CD4-positive, alpha-beta T cell treated with Interleukin-10 for 1 hour (primary cell): ENCODE data around the gene NQO2.
"Not testable (repeated sequence)": the region's sequence is repeated elsewhere in the genome, so short reads cannot be mapped to it uniquely, and the experiment has no call there.

Experiments
- DNase-seq: peaks from one replicate; pipeline ENCODE4 v3.0.0-alpha.2; 2020

Gene NQO2

GRCh38 chr6:3041606-3042005, 41.9 kb downstream of the NQO2 start:
- no peak for DNase-seq

GRCh38 chr6:3045369-3045768, 45.7 kb downstream of the NQO2 start:
- no peak for DNase-seq

GRCh38 chr6:3045777-3046176, 46.1 kb downstream of the NQO2 start:
- no peak for DNase-seq

GRCh38 chr6:3046295-3046694, 46.6 kb downstream of the NQO2 start:
- no peak for DNase-seq

GRCh38 chr6:3048009-3048408, 48.3 kb downstream of the NQO2 start:
- not testable (repeated sequence) for DNase-seq

- no peak for DNase-seq
Measured at GRCh38 chr6:3052481-3053230, 53.0 kb downstream of the NQO2 start.

- no peak for DNase-seq
Measured at GRCh38 chr6:3053231-3053508, 53.5 kb downstream of the NQO2 start.

- DNase-seq = not testable (repeated sequence)
Measured at GRCh38 chr6:3054229-3055157, 54.8 kb downstream of the NQO2 start.

GRCh38 chr6:3055158-3055499, 55.4 kb downstream of the NQO2 start:
- DNase-seq = not testable (repeated sequence)

GRCh38 chr6:3057063-3057770, 57.5 kb downstream of the NQO2 start:
- no peak for DNase-seq

- DNase-seq = no peak
Measured at GRCh38 chr6:3058957-3059356, 59.3 kb downstream of the NQO2 start.

- not testable (repeated sequence) for DNase-seq
Measured at GRCh38 chr6:3060092-3060491, 60.4 kb downstream of the NQO2 start.

- no peak for DNase-seq
Measured at GRCh38 chr6:3061501-3061941, 61.8 kb downstream of the NQO2 start.

- not testable (repeated sequence) for DNase-seq
Measured at GRCh38 chr6:3063340-3063732, 63.6 kb downstream of the NQO2 start.

GRCh38 chr6:3063733-3064700, 64.3 kb downstream of the NQO2 start:
- DNase-seq = peak; percentile 96

- peak; percentile 96 for DNase-seq
Measured at GRCh38 chr6:3068329-3069214, 68.9 kb downstream of the NQO2 start, which contains the start of gene RIPK1. Gene RIPK1 (plus strand): TSS chr6:3068494. CDS start chr6:3076824, 8,330 bp downstream.
